HUES48 (cell line): ENCODE data around the gene RPS6KA5.

Source experiments
- H3K27ac ChIP-seq: one replicate; pipeline ENCODE4 v1.7.0; 2013; ENCODE audit warnings: low read depth, low read length, inconsistent platforms
- H3K27me3 ChIP-seq: 2 replicates; pipeline ENCODE4 v1.6.1; 2013; ENCODE audit warnings: mild to moderate bottlenecking, low read length; ENCODE audit not compliant: control insufficient read depth, insufficient read depth
- H3K36me3 ChIP-seq: 2 replicates; pipeline ENCODE4 v1.6.1; 2013; ENCODE audit warnings: low read length; ENCODE audit not compliant: control insufficient read depth, insufficient read depth
- H3K4me1 ChIP-seq: 2 replicates; pipeline ENCODE4 v1.6.1; 2013; ENCODE audit warnings: mild to moderate bottlenecking, low read length; ENCODE audit not compliant: control insufficient read depth, insufficient read depth
- H3K4me3 ChIP-seq: 2 replicates; pipeline ENCODE4 v1.5.1; 2013; ENCODE audit warnings: mild to moderate bottlenecking, low read depth, low read length
- H3K9ac ChIP-seq: 2 replicates; pipeline ENCODE4 v1.6.1; 2013; ENCODE audit warnings: mild to moderate bottlenecking, low read depth, low read length, moderate library complexity
- H3K9me3 ChIP-seq: 2 replicates; pipeline ENCODE4 v1.6.1; 2013; ENCODE audit warnings: low read length; ENCODE audit not compliant: control insufficient read depth, insufficient read depth

The RPS6KA5 gene

DNA sequence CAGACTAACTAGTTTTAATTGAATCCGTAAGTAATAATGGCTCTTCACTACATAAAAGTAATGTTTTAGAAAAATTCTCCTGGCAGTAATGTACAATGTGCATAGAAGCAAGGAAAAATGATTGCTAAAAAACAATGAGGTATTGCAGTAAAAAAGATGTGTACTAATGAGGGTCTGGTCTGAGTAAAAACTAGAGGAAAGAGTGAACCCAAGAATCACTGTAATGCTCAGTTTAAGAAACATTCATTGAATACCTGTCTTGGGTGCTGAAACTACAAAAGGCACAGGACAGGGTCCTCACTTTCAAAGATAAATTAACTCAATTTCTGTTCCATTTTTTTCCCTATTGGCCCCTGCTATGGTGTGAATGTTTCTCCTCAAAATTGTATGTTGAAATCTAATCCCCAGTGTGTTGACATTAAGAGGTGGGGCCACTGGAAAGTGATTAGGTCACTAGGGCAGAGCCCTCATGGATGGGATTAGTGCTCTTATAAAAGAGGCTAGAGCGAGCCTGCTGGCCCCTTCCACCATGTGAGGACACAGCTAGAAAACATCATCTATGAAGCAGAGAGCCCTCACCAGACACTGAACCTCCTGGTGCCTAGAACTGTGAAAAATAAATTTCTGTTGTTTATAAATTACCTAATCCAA lies 51.6 kb downstream of the RPS6KA5 start:
- Histone ChIP-seq H3K4me1 (no peaks in the 10 kb centered on the region), H3K9me3 (no peaks in the 10 kb centered on the region), H3K4me3 (no peak overlapping the region), H3K27ac (no peak overlapping the region), H3K36me3 (no peaks in the 10 kb centered on the region), H3K9ac (no peak overlapping the region), H3K27me3 (no peaks in the 10 kb centered on the region)

DNA sequence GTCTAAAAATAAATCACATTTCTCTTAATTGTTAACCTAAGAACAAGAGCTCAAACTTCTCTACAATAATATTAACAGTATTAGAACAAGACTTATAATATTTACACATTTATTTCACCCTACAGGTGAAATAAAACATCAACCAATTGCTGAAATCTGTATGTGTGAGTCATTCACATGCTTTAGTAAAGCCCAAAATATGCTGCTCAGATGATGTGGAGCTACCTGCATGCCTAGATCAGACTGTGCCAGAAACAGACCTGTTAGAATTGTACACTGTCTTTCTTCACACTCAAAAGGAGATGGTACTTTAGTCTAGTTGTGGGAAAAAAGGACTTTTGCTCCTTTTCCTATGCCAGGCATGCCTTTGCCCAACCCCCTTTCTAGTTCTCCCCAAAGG lies 54.7 kb downstream of the RPS6KA5 start:
- H3K4me3 ChIP-seq = no peak overlapping the region
- H3K27ac ChIP-seq = no peak overlapping the region
- H3K9me3 ChIP-seq = no peaks in the 10 kb centered on the region
- H3K9ac ChIP-seq = no peak overlapping the region
- H3K4me1 ChIP-seq = no peaks in the 10 kb centered on the region
- H3K27me3 ChIP-seq = no peaks in the 10 kb centered on the region
- no peaks in the 10 kb centered on the region for H3K36me3 ChIP-seq

DNA sequence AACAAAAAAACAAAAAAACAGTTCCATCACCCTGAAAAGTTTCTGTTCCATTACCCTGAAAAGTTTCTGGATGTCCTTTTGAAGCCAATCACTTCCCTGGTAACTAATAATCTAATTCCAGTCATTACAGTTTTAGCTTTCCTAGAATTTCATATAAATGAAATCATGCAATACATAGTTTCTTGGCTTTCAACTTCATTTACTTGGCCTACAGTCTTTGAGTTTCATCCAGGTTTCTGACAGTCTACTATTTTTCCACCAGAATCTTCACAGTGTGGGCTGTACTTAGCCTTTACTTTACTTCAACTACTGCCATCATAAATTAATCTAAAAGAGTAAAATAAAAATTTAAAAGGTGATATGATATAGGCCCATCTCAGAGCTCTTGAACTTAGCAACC lies 55.5 kb downstream of the RPS6KA5 start:
- Histone ChIP-seq H3K27me3 (no peaks in the 10 kb centered on the region), H3K9me3 (no peaks in the 10 kb centered on the region), H3K4me1 (no peaks in the 10 kb centered on the region), H3K9ac (no peak overlapping the region), H3K27ac (no peak overlapping the region), H3K4me3 (no peak overlapping the region), H3K36me3 (no peaks in the 10 kb centered on the region)

DNA sequence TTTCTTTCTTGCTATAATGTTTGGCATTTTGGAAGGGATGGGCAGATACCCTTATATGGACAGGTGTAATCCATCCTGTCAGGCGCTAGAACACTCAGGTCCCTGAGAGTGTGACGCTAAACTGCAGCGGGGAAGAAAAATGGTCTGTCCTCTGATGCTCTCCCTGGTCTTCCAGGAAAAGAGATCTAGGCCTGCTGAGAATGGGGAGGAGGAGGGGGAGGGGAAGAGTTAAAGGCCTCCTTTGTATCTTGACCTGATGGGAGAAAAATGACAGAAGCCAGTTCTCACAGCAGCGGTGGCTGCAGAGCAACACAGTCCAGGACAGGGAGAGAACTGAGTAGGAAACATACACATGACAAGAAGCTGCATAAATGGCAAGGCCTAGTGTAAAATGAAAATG lies 61.1 kb downstream of the RPS6KA5 start:
- no peaks in the 10 kb centered on the region for H3K4me1 ChIP-seq
- no peaks in the 10 kb centered on the region for H3K36me3 ChIP-seq
- no peaks in the 10 kb centered on the region for H3K27me3 ChIP-seq
- no peaks in the 10 kb centered on the region for H3K9me3 ChIP-seq
- no peak overlapping the region for H3K27ac ChIP-seq
- H3K9ac ChIP-seq = no peak overlapping the region
- H3K4me3 ChIP-seq = no peak overlapping the region

DNA sequence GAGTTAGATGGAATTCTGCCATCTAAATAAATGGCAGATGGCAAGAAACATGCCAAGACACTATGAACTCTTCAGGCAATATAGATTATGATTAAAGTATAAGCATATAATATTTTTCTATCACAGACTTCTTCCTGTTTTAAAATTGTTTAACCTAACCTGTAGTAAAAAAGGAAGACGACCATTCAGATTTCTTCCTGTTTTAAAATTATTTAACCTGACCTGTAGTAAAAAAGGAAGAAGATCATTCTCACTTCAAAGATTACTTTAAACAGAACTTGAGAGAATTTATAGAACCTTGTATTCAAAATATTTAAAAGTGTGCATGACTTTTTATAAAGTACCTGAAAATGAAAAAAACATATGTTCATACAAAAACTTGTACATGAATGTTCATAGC lies 63.5 kb downstream of the RPS6KA5 start:
- Histone ChIP-seq H3K4me3 (no peak overlapping the region), H3K27me3 (no peaks in the 10 kb centered on the region), H3K9me3 (no peaks in the 10 kb centered on the region), H3K4me1 (no peaks in the 10 kb centered on the region), H3K36me3 (no peaks in the 10 kb centered on the region), H3K9ac (no peak overlapping the region), H3K27ac (no peak overlapping the region)

DNA sequence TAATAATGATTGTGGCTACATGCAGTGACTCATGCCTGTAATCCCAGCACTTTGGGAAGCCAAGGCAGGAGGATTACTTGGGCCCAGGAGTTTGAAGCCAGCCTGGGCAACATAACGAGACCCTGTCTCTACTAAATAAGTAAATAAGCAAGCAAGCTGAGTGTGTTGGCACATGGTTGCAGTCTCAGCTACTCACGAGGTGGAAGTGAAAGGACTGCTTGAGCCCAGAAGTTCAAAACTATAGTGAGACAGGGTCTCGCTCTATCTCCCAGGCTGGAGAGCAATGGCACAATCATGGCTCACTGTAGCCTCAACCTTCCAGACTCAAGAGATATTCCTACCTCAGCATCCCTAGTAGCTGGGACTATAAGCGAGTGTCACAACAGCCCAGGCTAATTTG lies 64.7 kb downstream of the RPS6KA5 start:
- no peak overlapping the region for H3K27ac ChIP-seq
- H3K9me3 ChIP-seq = no peaks in the 10 kb centered on the region
- no peaks in the 10 kb centered on the region for H3K4me1 ChIP-seq
- no peaks in the 10 kb centered on the region for H3K27me3 ChIP-seq
- no peak overlapping the region for H3K9ac ChIP-seq
- H3K4me3 ChIP-seq = no peak overlapping the region
- H3K36me3 ChIP-seq = no peaks in the 10 kb centered on the region

DNA sequence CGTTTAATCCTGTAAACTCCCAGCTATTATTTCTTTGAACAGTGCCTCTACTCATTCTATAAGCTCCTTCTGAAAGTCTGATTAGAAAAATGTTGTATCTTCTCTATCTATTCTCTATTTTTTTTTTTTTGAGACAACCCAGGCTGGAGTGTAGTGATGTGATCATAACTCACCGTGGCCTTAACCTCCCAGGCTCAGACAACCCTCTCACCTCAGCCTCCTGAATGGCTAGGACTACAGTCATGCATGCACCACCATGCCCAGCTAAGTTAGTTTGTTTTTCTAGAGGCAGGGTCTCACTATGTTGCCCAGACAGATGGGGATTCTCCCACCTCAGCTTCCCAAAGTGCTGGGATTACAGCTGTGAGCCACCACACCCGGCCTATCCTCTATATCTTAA lies 66.6 kb downstream of the RPS6KA5 start:
- Histone ChIP-seq H3K9me3 (no peaks in the 10 kb centered on the region), H3K27me3 (no peaks in the 10 kb centered on the region), H3K27ac (no peak overlapping the region), H3K9ac (no peak overlapping the region), H3K36me3 (no peaks in the 10 kb centered on the region), H3K4me1 (no peaks in the 10 kb centered on the region), H3K4me3 (no peak overlapping the region)

DNA sequence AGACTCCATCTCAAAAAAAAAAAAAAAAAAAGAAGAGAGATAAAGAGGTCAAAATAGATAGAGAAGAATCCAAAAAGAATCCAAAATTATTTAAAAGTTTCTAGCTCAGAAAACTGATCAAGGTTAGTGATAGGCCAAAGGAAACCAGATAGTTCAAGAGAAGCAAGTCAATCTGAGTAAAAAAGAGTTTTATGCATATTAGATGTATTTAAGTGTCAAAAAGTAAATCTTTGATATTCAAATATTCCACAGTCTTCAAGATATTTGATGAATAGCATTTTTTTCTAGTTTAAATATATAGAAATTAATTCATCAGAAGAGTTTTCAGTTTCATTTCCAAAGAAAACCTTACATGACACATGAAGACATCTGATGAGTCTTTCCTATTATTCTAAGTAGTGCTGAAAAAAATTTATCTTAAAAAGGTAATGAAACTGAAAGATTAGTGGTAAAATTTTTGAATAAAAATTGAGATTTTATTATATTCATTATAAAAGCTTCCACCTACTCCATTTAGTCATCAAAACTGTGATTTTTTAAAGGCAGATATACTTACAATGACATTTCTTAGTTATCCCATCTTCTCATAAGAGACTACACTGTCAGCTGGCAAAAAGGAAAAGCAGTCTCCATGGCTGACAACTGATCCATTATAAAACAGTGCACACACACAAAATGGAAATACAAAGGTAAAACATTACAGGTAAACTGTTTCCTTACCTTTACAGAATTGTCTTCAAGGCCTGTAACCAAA lies 68.6 kb downstream of the RPS6KA5 start:
- Histone ChIP-seq H3K36me3 (no peaks in the 10 kb centered on the region), H3K9ac (no peak overlapping the region), H3K27me3 (no peaks in the 10 kb centered on the region), H3K4me3 (no peak overlapping the region), H3K9me3 (no peaks in the 10 kb centered on the region), H3K27ac (no peak overlapping the region), H3K4me1 (no peaks in the 10 kb centered on the region)

DNA sequence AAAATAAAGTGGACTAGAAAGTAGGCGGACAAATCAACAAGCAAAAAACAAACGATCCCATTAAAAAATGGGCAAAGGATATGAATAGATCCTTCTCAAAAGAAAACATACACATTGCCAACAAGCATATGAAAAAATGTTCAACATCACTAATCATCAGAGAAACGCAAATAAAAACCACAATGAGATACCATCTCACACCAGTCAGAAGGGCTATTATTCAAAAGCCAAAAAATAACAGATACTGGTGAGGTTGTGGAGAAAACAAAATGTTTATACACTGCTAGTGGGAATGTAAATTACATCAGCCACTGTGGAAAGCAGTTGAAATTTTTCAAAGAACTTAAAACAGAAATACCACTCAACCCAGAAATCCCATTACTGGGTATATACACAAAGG lies 70.3 kb downstream of the RPS6KA5 start:
- Histone ChIP-seq H3K4me1 (no peaks in the 10 kb centered on the region), H3K9ac (no peak overlapping the region), H3K9me3 (no peaks in the 10 kb centered on the region), H3K4me3 (no peak overlapping the region), H3K27ac (no peak overlapping the region), H3K27me3 (no peaks in the 10 kb centered on the region), H3K36me3 (no peaks in the 10 kb centered on the region)

DNA sequence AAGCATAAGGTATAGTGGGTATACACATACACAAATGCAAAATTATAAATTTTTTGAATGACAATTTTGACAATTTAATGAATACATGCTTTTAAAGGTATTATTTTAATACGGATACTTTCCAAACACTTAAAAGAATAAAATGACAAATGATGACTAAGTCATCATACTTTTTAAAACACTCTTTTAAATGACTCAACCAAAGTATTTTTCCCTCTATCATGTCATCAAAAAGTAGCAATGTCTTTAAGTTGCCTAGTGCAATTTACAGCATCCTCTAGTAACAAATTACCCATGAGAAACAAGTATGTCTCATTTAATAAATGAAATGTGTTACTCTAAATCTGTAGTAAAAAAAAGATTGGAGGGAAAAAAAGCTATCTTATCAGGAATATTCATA lies 73.3 kb downstream of the RPS6KA5 start:
- Histone ChIP-seq H3K4me1 (no peaks in the 10 kb centered on the region), H3K4me3 (no peak overlapping the region), H3K9ac (no peak overlapping the region), H3K27me3 (no peaks in the 10 kb centered on the region), H3K27ac (no peak overlapping the region), H3K9me3 (no peaks in the 10 kb centered on the region), H3K36me3 (no peaks in the 10 kb centered on the region)

DNA sequence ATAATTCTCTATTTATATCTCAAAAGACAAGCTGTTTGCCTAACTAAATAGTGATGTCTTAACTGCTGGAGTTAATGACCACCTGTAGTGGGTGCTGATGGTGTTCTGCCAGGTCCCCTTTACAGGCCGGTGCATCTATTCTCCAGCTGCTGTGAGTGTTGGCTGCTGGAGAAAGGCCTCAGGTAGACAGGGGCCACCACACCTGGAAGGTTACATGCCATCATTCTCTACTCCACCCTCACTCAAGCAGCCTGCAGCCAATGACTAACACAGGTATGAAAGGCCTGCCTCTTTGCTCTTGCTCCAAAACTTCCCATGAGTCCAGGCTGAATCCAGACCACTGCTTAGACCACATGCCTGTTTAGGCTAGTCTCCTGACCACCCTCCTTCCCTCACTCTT lies 73.9 kb downstream of the RPS6KA5 start:
- H3K36me3 ChIP-seq = no peaks in the 10 kb centered on the region
- H3K9me3 ChIP-seq = no peaks in the 10 kb centered on the region
- H3K9ac ChIP-seq = no peak overlapping the region
- H3K27me3 ChIP-seq = no peaks in the 10 kb centered on the region
- no peak overlapping the region for H3K4me3 ChIP-seq
- H3K27ac ChIP-seq = no peak overlapping the region
- H3K4me1 ChIP-seq = no peaks in the 10 kb centered on the region
